B cell (primary cell): ENCODE measurements around the gene ORMDL3. TPM values are rescaled to one million over a fixed set of nuclear protein-coding genes. Genes with fewer than 3 reads are reported as not detected.

Experiments
- ATAC-seq: fragments of 200-7000 bp; cut with Tn5 transposase; one replicate; pipeline ENCODE4 v1.10.0; 2021; ENCODE audit warnings: low read depth, mild to moderate bottlenecking, moderate number of reproducible peaks, moderate library complexity
- CTCF ChIA-PET: fragments of 350-600 bp; sonication (Branson Sonifier 250); formaldehyde crosslinking; loops from one replicate; lab custom pipeline; 2021; ENCODE audit warnings: antibody characterized with exemption, inconsistent platforms; lab: Charles Lee
- POLR2A ChIA-PET: fragments of 350-600 bp; sonication (Branson Sonifier 250); formaldehyde crosslinking; loops from one replicate; lab custom pipeline; 2021; ENCODE audit warnings: antibody characterized with exemption; lab: Charles Lee
- DNase-seq: peaks from one replicate; pipeline ENCODE4 v3.0.0; 2013
- H2AFZ ChIP-seq: 2 replicates; pipeline ENCODE4 v1.6.1; 2012; ENCODE audit warnings: mild to moderate bottlenecking, low read depth, low read length; ENCODE audit not compliant: insufficient read depth, poor library complexity, severe bottlenecking
- H3K27ac ChIP-seq, 2 donors: 1 replicate in 1 of 2; 2 replicates in 1 of 2; pipeline ENCODE4 v1.5.1; 2012 to 2013; ENCODE audit warnings: low read length in 2 of 2, mild to moderate bottlenecking in 2 of 2, moderate library complexity in 1 of 2
- H3K27me3 ChIP-seq, 4 experiments: fragments of 200-600 bp in 1 of 4; sonication (generic) in 1 of 4; replicated peaks in 1 of 4; 1 replicate in 2 of 4; 2 replicates in 2 of 4; pipeline versions ENCODE4 v1.6.1 to v1.7.0; 2013 to 2016; ENCODE audit warnings: low read length in 3 of 4, mild to moderate bottlenecking in 2 of 4, mixed read lengths in 1 of 4, moderate library complexity in 1 of 4; ENCODE audit not compliant: insufficient read depth in 4 of 4, control insufficient read depth in 3 of 4; ENCODE audit errors: control extremely low read depth in 1 of 4
- H3K36me3 ChIP-seq, 2 experiments: replicated peaks in 1 of 2; 1 replicate in 1 of 2; 2 replicates in 1 of 2; pipeline versions ENCODE4 v1.6.1 to v1.7.1; 2013; ENCODE audit warnings: low read length in 1 of 2; ENCODE audit not compliant: insufficient read depth in 2 of 2, control insufficient read depth in 1 of 2; ENCODE audit errors: control extremely low read depth in 1 of 2, extremely low read depth in 1 of 2
- H3K4me1 ChIP-seq, 2 donors: fragments of 200-600 bp in 1 of 2; sonication (generic) in 1 of 2; 1 replicate in 1 of 2; 2 replicates in 1 of 2; pipeline versions ENCODE4 v1.5.1 to v1.6.1; 2013 to 2017; ENCODE audit warnings: low read length in 2 of 2; ENCODE audit not compliant: control insufficient read depth in 2 of 2, insufficient read depth in 2 of 2
- H3K4me2 ChIP-seq: replicated peaks from 2 replicates; pipeline ENCODE3; 2012; ENCODE audit warnings: mild to moderate bottlenecking, low read depth, low read length; ENCODE audit not compliant: poor library complexity, severe bottlenecking
- H3K4me3 ChIP-seq, 5 experiments: fragments of 200-600 bp in 1 of 5; sonication (generic) in 1 of 5; 1 replicate in 3 of 5; 2 replicates in 2 of 5; pipeline versions ENCODE4 v1.5.1 to v1.7.0; 2011 to 2016; ENCODE audit warnings: low read length in 4 of 5, mild to moderate bottlenecking in 4 of 5, low read depth in 2 of 5, control low read depth in 1 of 5, moderate library complexity in 1 of 5; ENCODE audit not compliant: insufficient read depth in 1 of 5; ENCODE audit errors: control extremely low read depth in 1 of 5, extremely low read depth in 1 of 5
- H3K79me2 ChIP-seq: fragments of 200-600 bp; sonication (generic); one replicate; pipeline ENCODE4 v1.6.0; 2016; ENCODE audit warnings: low read length; ENCODE audit not compliant: control insufficient read depth, insufficient read depth
- H3K9ac ChIP-seq: fragments of 200-600 bp; sonication (generic); 2 replicates; pipeline ENCODE4 v1.6.1; 2017; ENCODE audit warnings: mild to moderate bottlenecking, low read length, moderate library complexity
- H3K9me3 ChIP-seq, 3 donors: one replicate each; pipeline versions ENCODE4 v1.6.1 to v1.7.1; 2013; ENCODE audit warnings: low read length in 2 of 3; ENCODE audit not compliant: control insufficient read depth in 2 of 3, insufficient read depth in 1 of 3; ENCODE audit errors: control extremely low read depth in 1 of 3
- H4K20me1 ChIP-seq: 2 replicates; pipeline ENCODE4 v1.6.0; 2012; ENCODE audit warnings: mild to moderate bottlenecking, low read length; ENCODE audit not compliant: insufficient read depth, control insufficient read depth, poor library complexity, severe bottlenecking
- H3K27ac Mint-ChIP-seq: one replicate; pipeline ENCODE4 v1.8.0; 2021; ENCODE audit warnings: mixed read lengths
- H3K27me3 Mint-ChIP-seq: one replicate; pipeline ENCODE4 v1.8.0; 2021; ENCODE audit warnings: mixed read lengths
- H3K4me1 Mint-ChIP-seq: one replicate; pipeline ENCODE4 v1.8.0; 2021; ENCODE audit warnings: mixed read lengths
- H3K4me3 Mint-ChIP-seq: one replicate; pipeline ENCODE4 v1.8.0; 2021; ENCODE audit warnings: mixed read lengths
- H3K9me3 Mint-ChIP-seq: one replicate; pipeline ENCODE4 v1.8.0; 2022; ENCODE audit warnings: mixed read lengths; ENCODE audit not compliant: insufficient read depth
- CTCF ChIP-seq: fragments of 200-600 bp; IDR thresholded peaks from one replicate; pipeline ENCODE4 v1.8.0; 2022; ENCODE audit warnings: antibody characterized with exemption, mild to moderate bottlenecking
- EZH2 ChIP-seq: IDR thresholded peaks from 2 replicates; pipeline ENCODE4 v1.6.1; 2012; ENCODE audit warnings: borderline replicate concordance, low read depth, mild to moderate bottlenecking, moderate library complexity, low read length; ENCODE audit not compliant: insufficient read depth, poor library complexity, severe bottlenecking
- WGBS: methylation state at CpG from one replicate; pipeline ENCODE4 v1.1.5; 2013; ENCODE audit warnings: missing lambda C conversion rate; ENCODE audit not compliant: insufficient coverage; 5-methylcytosine and 5-hydroxymethylcytosine counted together
- intact Hi-C: fragments of 100-400 bp; cut with micrococcal nuclease; formaldehyde crosslinking; loops from one replicate; pipeline ENCODE4 v1.10.0; 2022
- polyA plus RNA-seq: library from polyadenylated mRNA; depleted of rRNA; stranded (reverse); fragments of >200 nt; gene quantifications from 2 replicates; pipeline ENCODE4 v1.2.3, GENCODE V29; 2012
- total RNA-seq, 2 donors: library from RNA; stranded (reverse); fragments of 120-200 nt in 1 of 2; gene quantifications; 1 replicate in 1 of 2; 2 replicates in 1 of 2; pipeline versions ENCODE4 v1.2.3 to v1.2.4, GENCODE V29; 2013 to 2022

The ORMDL3 gene
- total and polyA plus RNA-seq, 2 donors (not counting 1 experiment from before 2014, with no cell fraction given): 51.8 to 90.6 TPM

- no peak overlapping the region for H2AFZ ChIP-seq
- Mint-ChIP-seq H3K4me3 (no peak overlapping the region), H3K27ac (no peak overlapping the region), H3K4me1 (peaks cover 21% of the 10 kb centered on the region), H3K27me3 (no peaks in the 10 kb centered on the region), H3K9me3 (no peaks in the 10 kb centered on the region)
- ChIA-PET CTCF (no interaction called here), POLR2A (interaction anchor here (0.5 kb wide), 1 partner anchor 10 kb away, joined by 3 read pairs; no protein-coding TSS in a partner anchor)
- no peak overlapping the region for H3K9ac ChIP-seq
- no peaks in the 10 kb centered on the region for H3K79me2 ChIP-seq
- no peak overlapping the region for H3K4me2 ChIP-seq
- H4K20me1 ChIP-seq: no peaks in the 10 kb centered on the region
- H3K27ac ChIP-seq: no peak overlapping the region
- H3K4me1 ChIP-seq: peaks cover 20 to 22% of the 10 kb centered on the region in 2 donors
- H3K27me3 ChIP-seq: no peaks in the 10 kb centered on the region
- ATAC-seq: no peak
- WGBS: 90% methylated on average over 9 of the region's 15 CpGs
- H3K9me3 ChIP-seq: no peaks in the 10 kb centered on the region
- TF ChIP-seq CTCF: no peak
- TF ChIP-seq EZH2: no peak
- no peaks in the 10 kb centered on the region for H3K36me3 ChIP-seq
- intact Hi-C loops: no loop called here
- no peak overlapping the region for H3K4me3 ChIP-seq
- DNase-seq: no peak
These were observed 19.3 kb upstream of the ORMDL3 start for GRCh38 chr17:39946551-39947330.

- Mint-ChIP-seq H3K9me3 (no peaks in the 10 kb centered on the region), H3K4me1 (peaks cover 24% of the 10 kb centered on the region), H3K27ac (no peak overlapping the region), H3K4me3 (no peak overlapping the region), H3K27me3 (no peaks in the 10 kb centered on the region)
- Histone ChIP-seq H3K9me3 (no peaks in the 10 kb centered on the region), H3K4me3 (no peak overlapping the region), H3K4me1 (peaks cover 28 to 31% of the 10 kb centered on the region in 2 donors), H3K79me2 (no peaks in the 10 kb centered on the region), H3K4me2 (no peak overlapping the region), H3K27me3 (no peaks in the 10 kb centered on the region), H4K20me1 (no peaks in the 10 kb centered on the region), H3K27ac (no peak overlapping the region), H2AFZ (no peak overlapping the region), H3K36me3 (no peaks in the 10 kb centered on the region), H3K9ac (no peak overlapping the region)
- no peak for ATAC-seq
- ChIA-PET POLR2A (interaction anchor here (0.5 kb wide), 1 partner anchor 1361 kb away, joined by 8 read pairs; no protein-coding TSS in a partner anchor), CTCF (no interaction called here)
- no peak for DNase-seq
- WGBS: 91% methylated on average over 16 of the region's 16 CpGs
- no peak for TF ChIP-seq EZH2
- intact Hi-C loops: no loop called here
These were observed 17.0 kb upstream of the ORMDL3 start for GRCh38 chr17:39944393-39944711.
